Stimulated activated CD4-positive, alpha-beta T cell treated with anti-CD3 and anti-CD28 coated beads, Interleukin-15, amount 100 ng/mL, for 24 hours (primary cell): ENCODE data around the gene OR8S1.

Experiments used
- DNase-seq: peaks from one replicate; pipeline ENCODE4 v3.0.0-alpha.2; 2020

Gene OR8S1

DNA sequence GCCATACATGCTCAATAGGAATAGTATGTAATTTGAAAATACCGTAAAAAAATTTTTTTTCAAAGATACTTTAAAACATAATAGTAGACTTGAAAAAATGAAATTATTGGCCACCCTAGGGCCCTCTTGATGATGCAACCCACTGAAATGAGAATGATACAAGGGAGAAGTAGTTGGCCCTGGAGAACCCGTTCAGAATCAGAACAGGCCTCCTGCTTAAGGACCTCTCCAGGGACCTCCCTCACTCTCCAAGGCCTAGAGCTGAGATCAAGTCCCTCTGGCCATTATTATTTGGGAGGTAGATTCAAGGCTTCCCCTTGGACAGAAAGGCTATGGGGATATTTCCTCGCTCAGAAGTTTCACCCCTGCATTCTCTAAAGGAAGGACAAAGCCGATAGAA, 32.5 kb downstream of the OR8S1 start:
- no peak for DNase-seq

DNA sequence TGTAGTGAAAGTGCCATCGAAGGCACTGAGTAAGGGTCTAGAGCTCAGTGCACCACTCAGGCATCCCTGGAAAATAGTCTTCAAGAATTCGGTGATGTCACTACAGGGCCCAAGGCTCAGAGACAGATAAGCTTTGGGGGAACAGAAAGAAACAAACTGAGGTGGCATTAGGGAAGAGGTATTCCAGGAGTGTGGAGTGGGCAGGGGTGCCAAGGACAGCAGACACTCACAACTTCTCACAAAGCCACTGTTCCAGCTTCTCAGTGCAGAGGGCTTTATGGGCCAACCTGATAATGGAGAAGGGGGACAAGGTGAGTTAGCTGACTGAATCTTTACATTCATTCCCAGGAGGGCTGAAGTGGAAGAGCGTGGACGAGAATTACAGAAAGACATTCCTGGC, 42.3 kb downstream of the OR8S1 start:
- no peak for DNase-seq

GRCh38 chr12:48569946-48570345, 44.5 kb downstream of the OR8S1 start, which contains the start of gene LALBA:
Gene LALBA (minus strand): TSS chr12:48570046. CDS start chr12:48570020, 26 bp downstream.
- no peak for DNase-seq

- no peak for DNase-seq
Measured at GRCh38 chr12:48572326-48572725, 46.9 kb downstream of the OR8S1 start.
